GM12892 (cell line): Measurements from ENCODE around the gene REPS2.

Experiments
- POLR2A ChIP-seq: IDR thresholded peaks from 2 replicates; pipeline ENCODE4 v1.6.1; 2011; ENCODE audit warnings: low read depth, low read length, control low read depth
- POLR2AphosphoS5 ChIP-seq: IDR thresholded peaks from 2 replicates; pipeline ENCODE4 v1.6.1; 2011; ENCODE audit warnings: low read depth, low read length, control low read depth
- TAF1 ChIP-seq: IDR thresholded peaks from 2 replicates; pipeline ENCODE4 v1.6.1; 2011; ENCODE audit warnings: low read depth, mild to moderate bottlenecking, control low read depth, low read length, borderline replicate concordance

- TF ChIP-seq POLR2AphosphoS5 (no peak), TAF1 (no peak), POLR2A (no peak)
Observed at GRCh38 chrX:16981209-16981608, 34.8 kb downstream of the REPS2 start.
